GM18519 (cell line): Measurements from ENCODE around the gene LGALS3.

Experiments used
- ATAC-seq: cut with Tn5 transposase; IDR thresholded peaks from one replicate; pipeline ENCODE4 v1.9.1; 2021; ENCODE audit warnings: mild to moderate bottlenecking, moderate library complexity; ENCODE audit not compliant: unreplicated experiment, low FRiP score

The LGALS3 gene

GRCh38 chr14:55170526-55170925 lies 41.5 kb downstream of the LGALS3 start:
- ATAC-seq, result no peak

- ATAC-seq, result no peak
Measured at GRCh38 chr14:55180006-55180405, 51.0 kb downstream of the LGALS3 start.

GRCh38 chr14:55180434-55180833 lies 51.4 kb downstream of the LGALS3 start:
- peak; percentile 82 for ATAC-seq

GRCh38 chr14:55188686-55189295 lies 59.7 kb downstream of the LGALS3 start:
- ATAC-seq, result no peak

- ATAC-seq, result no peak
Measured at GRCh38 chr14:55190906-55191202, 61.8 kb downstream of the LGALS3 start.

- ATAC-seq, result peak; percentile 93
Measured at GRCh38 chr14:55191203-55192053, 62.4 kb downstream of the LGALS3 start, which contains the start of gene DLGAP5. Gene DLGAP5 (minus strand): TSS chr14:55191585. CDS start chr14:55189179, 2,406 bp downstream.

- no peak for ATAC-seq
Measured at GRCh38 chr14:55192054-55192621, 63.1 kb downstream of the LGALS3 start.

- no peak for ATAC-seq
Measured at GRCh38 chr14:55194656-55195355, 65.8 kb downstream of the LGALS3 start.
